Measurements from ENCODE around the gene CCDC160.

- TF ChIP-seq ATF2 (IDR thresholded peaks at IDR 0.05; ENCODE audit: low read length): no peak
- TF ChIP-seq CTCF (IDR thresholded peaks at IDR 0.05; ENCODE audit: control extremely low read depth in 1 of 3, insufficient read depth in 1 of 3, low read depth in 1 of 3, low read length in 3 of 3): no peak
Observed at GRCh38 chrX:134247492-134247891, 10.5 kb downstream of the CCDC160 start.

All from H1 (cell line).